K562 (cell line): ENCODE data around the gene PRKCB. TPM values are rescaled to one million over a fixed set of nuclear protein-coding genes. Genes with fewer than 3 reads are reported as not detected.

ENCODE experiments used
- ATAC-seq: fragments of 200-7000 bp; cut with Tn5 transposase; 3 replicates; pipeline ENCODE4 v1.9.1; 2020; ENCODE audit warnings: moderate library complexity
- BruUV-seq: library from RNA; stranded (reverse); fragments of 400-500 nt; replicated peaks from 2 replicates; lab custom pipeline; 2021; lab: Mats Ljungman, UMichigan
- CTCF ChIA-PET: fragments of 300-600 bp; formaldehyde crosslinking; extraction: SDS; loops from one replicate; lab custom pipeline; 2021; ENCODE audit warnings: low intra/inter-chr PET ratio; lab: Yijun Ruan, JAX
- POLR2A ChIA-PET: fragments of 300-600, 350-650 bp; sonication (Branson Sonifier 250); formaldehyde crosslinking; extraction: SDS; loops from one replicate; lab custom pipeline; 2021; ENCODE audit warnings: antibody characterized with exemption, inconsistent platforms; lab: Yijun Ruan, JAX
- DNase-seq, 4 experiments: peaks; one replicate each; pipeline versions ENCODE4 v3.0.0 to v3.0.0-alpha.2; 2011 to 2018; ENCODE audit warnings: low spot score in 3 of 4, mixed read lengths in 3 of 4; ENCODE audit errors: extremely low read depth in 1 of 4
- FAIRE-seq: peaks from 2 replicates; lab custom pipeline; 2011; peaks lifted over from hg19 to GRCh38; lab: Jason Lieb, UNC
- H2AFZ ChIP-seq: 2 replicates; pipeline ENCODE4 v1.6.0; 2011; ENCODE audit warnings: low read depth, low read length, control low read depth, inconsistent platforms
- H3K27ac ChIP-seq: fragments of 200-600 bp; 3 replicates; pipeline ENCODE4 v1.8.0; 2011; ENCODE audit warnings: low read depth, mild to moderate bottlenecking, control low read depth, inconsistent platforms, low read length, moderate library complexity, mixed read lengths; ENCODE audit errors: extremely low read depth
- H3K27me3 ChIP-seq, 2 experiments: fragments of 300-600 bp in 1 of 2; 2 replicates in 1 of 2; 3 replicates in 1 of 2; pipeline versions ENCODE4 v1.6.0 to v1.8.0; 2011; ENCODE audit warnings: inconsistent platforms in 2 of 2, low read length in 2 of 2, mild to moderate bottlenecking in 1 of 2, mixed read lengths in 1 of 2, moderate library complexity in 1 of 2; ENCODE audit not compliant: control insufficient read depth in 2 of 2, insufficient read depth in 2 of 2
- H3K36me3 ChIP-seq: fragments of 300-600 bp; 3 replicates; pipeline ENCODE4 v1.8.0; 2011; ENCODE audit warnings: mild to moderate bottlenecking, low read length, inconsistent platforms; ENCODE audit not compliant: control insufficient read depth, insufficient read depth
- H3K4me1 ChIP-seq, 2 experiments: fragments of 200-600 bp in 1 of 2; replicated peaks in 1 of 2; 2 replicates in 1 of 2; 3 replicates in 1 of 2; pipeline versions ENCODE4 v1.5.1 to v1.8.0; 2011; ENCODE audit warnings: inconsistent platforms in 2 of 2, low read length in 2 of 2, mild to moderate bottlenecking in 1 of 2, mixed read lengths in 1 of 2, moderate library complexity in 1 of 2; ENCODE audit not compliant: control insufficient read depth in 2 of 2, insufficient read depth in 2 of 2
- H3K4me2 ChIP-seq: 2 replicates; pipeline ENCODE4 v1.6.1; 2011; ENCODE audit warnings: low read length, control low read depth, inconsistent platforms, mixed read lengths; ENCODE audit not compliant: insufficient read depth
- H3K4me3 ChIP-seq: fragments of 200-600 bp; sonication (generic), shearing (Covaris generic); 2 replicates; pipeline ENCODE4 v1.5.1; 2016; ENCODE audit warnings: control low read depth, inconsistent platforms
- H3K79me2 ChIP-seq: fragments of 200-600 bp; 3 replicates; pipeline ENCODE4 v1.8.0; 2011; ENCODE audit warnings: low read length, inconsistent platforms; ENCODE audit not compliant: control insufficient read depth, insufficient read depth
- H3K9ac ChIP-seq, 2 experiments: 2 replicates each; pipeline versions ENCODE4 v1.6.0 to v1.6.1; 2011; ENCODE audit warnings: low read depth in 2 of 2, low read length in 2 of 2, control low read depth in 1 of 2, inconsistent platforms in 1 of 2, mild to moderate bottlenecking in 1 of 2, mixed read lengths in 1 of 2; ENCODE audit not compliant: insufficient read depth in 1 of 2
- H3K9me1 ChIP-seq: one replicate; pipeline ENCODE4 v1.6.0; 2011; ENCODE audit warnings: inconsistent platforms, mild to moderate bottlenecking, low read length, moderate library complexity; ENCODE audit not compliant: control insufficient read depth, insufficient read depth
- H3K9me3 ChIP-seq: replicated peaks from 2 replicates; pipeline ENCODE4 v1.5.1; 2011; ENCODE audit warnings: low read depth, low read length, inconsistent platforms; ENCODE audit not compliant: control insufficient read depth, insufficient read depth
- H4K20me1 ChIP-seq: replicated peaks from 2 replicates; pipeline ENCODE4 v1.6.1; 2011; ENCODE audit warnings: low read length, inconsistent platforms, mixed read lengths; ENCODE audit not compliant: control insufficient read depth, insufficient read depth
- CBFA2T3 ChIP-seq: fragments of 450-650 bp; IDR thresholded peaks from 2 replicates; pipeline ENCODE4 v1.6.1; 2017
- CCNT2 ChIP-seq: IDR thresholded peaks from 2 replicates; pipeline ENCODE4 v1.6.1; 2011; ENCODE audit warnings: borderline replicate concordance, low read depth, mild to moderate bottlenecking, moderate library complexity, mixed read lengths, low read length; ENCODE audit not compliant: insufficient read length; ENCODE audit errors: extremely low read depth
- GATA2 ChIP-seq: sonication (generic); formaldehyde crosslinking; IDR thresholded peaks from 2 replicates; pipeline ENCODE4 v1.4.0; 2020; ENCODE audit warnings: mild to moderate bottlenecking, missing genetic modification reagents
- GATAD2B ChIP-seq: fragments of 450-650 bp; IDR thresholded peaks from 2 replicates; pipeline ENCODE4 v1.6.1; 2017; ENCODE audit warnings: mild to moderate bottlenecking, borderline replicate concordance
- IFI16 ChIP-seq: fragments of 250-450 bp; sonication (Bioruptor Pico); IDR thresholded peaks from 2 replicates; pipeline ENCODE4 v2.1.2; 2022; ENCODE audit warnings: mild to moderate bottlenecking, inconsistent platforms
- KLF13 ChIP-seq: fragments of 450-650 bp; IDR thresholded peaks from 2 replicates; pipeline ENCODE4 v1.6.1; 2016; ENCODE audit warnings: missing genetic modification characterization, low read depth, mild to moderate bottlenecking, missing compliant biosample characterization, moderate library complexity, borderline replicate concordance
- LCOR ChIP-seq: sonication (generic); formaldehyde crosslinking; IDR thresholded peaks from 2 replicates; pipeline ENCODE4 v1.8.0; 2022; ENCODE audit warnings: mild to moderate bottlenecking, missing genetic modification reagents
- SMARCA4 ChIP-seq: fragments of 450-650 bp; IDR thresholded peaks from 2 replicates; pipeline ENCODE4 v1.6.1; 2016
- ZBTB1 ChIP-seq: sonication (generic); formaldehyde crosslinking; IDR thresholded peaks from 2 replicates; pipeline ENCODE4 v1.8.1; 2023; ENCODE audit warnings: missing genetic modification reagents, low read depth, mild to moderate bottlenecking, borderline replicate concordance
- ZNF507 ChIP-seq: conservative IDR thresholded peaks from 2 replicates; pipeline ENCODE4 v1.6.1; 2017; ENCODE audit warnings: missing genetic modification characterization, missing compliant biosample characterization
- ZNF780A ChIP-seq: fragments of 250-450 bp; sonication (Bioruptor Pico); IDR thresholded peaks from 2 replicates; pipeline ENCODE4 v1.5.0; 2021; ENCODE audit warnings: mild to moderate bottlenecking
- WGBS: fragments of 100-300 bp; shearing (Covaris generic); methylation state at CpG from one replicate; pipeline ENCODE4 v1.1.6; 2016; ENCODE audit warnings: low coverage, mixed read lengths; ENCODE audit not compliant: insufficient coverage; ENCODE audit errors: missing lambda C conversion rate; 5-methylcytosine and 5-hydroxymethylcytosine counted together
- in situ Hi-C: fragments of 300-500 bp; cut with MboI; formaldehyde crosslinking; loops from 4 replicates; pipeline ENCODE4 v1.15.0; 2018; ENCODE audit warnings: inconsistent platforms, mixed read lengths
- intact Hi-C: fragments of 100-400 bp; cut with micrococcal nuclease; formaldehyde crosslinking; loops from 2 replicates; pipeline ENCODE4 v1.14.2; 2022
- polyA plus RNA-seq, 8 experiments: library from polyadenylated mRNA; depleted of rRNA in 4 of 8; stranded (reverse) in 5 of 8; unstranded in 3 of 8; fragments of >200 nt; fragmentation: Nextera tagmentation in 2 of 8; fragmentation: Illumina TruSeq in 1 of 8; extraction: Ambion mirVana in 2 of 8; extraction: Trizol in 1 of 8; gene quantifications; 2 replicates each; pipeline versions ENCODE4 v1.2.1 to v1.2.3, GENCODE V29; 2011 to 2014; ENCODE audit warnings: inconsistent platforms in 1 of 8, missing spikeins in 1 of 8
- total RNA-seq, 7 experiments: library from RNA; depleted of rRNA in 6 of 7; stranded (reverse); fragments of >200 nt in 6 of 7; fragmentation: Illumina TruSeq in 2 of 7; extraction: Trizol in 2 of 7; gene quantifications; 2 replicates each; pipeline versions ENCODE4 v1.2.1 to v1.2.3, GENCODE V29; 2011 to 2021; ENCODE audit warnings: low replicate concordance in 1 of 7
- TF ChIP-seq, protein P1 (sequence below), 2 experiments: fragments of 450-650 bp in 1 of 2; sonication (generic) in 1 of 2; formaldehyde crosslinking; conservative IDR thresholded peaks; 2 replicates each; pipeline versions ENCODE4 v1.4.0 to v1.8.1; 2020 to 2022; ENCODE audit warnings: mild to moderate bottlenecking in 1 of 2, missing genetic modification reagents in 1 of 2
- TF ChIP-seq, protein P2 (sequence below): sonication (generic); formaldehyde crosslinking; IDR thresholded peaks from 2 replicates; pipeline ENCODE4 v1.8.1; 2023; ENCODE audit warnings: missing genetic modification reagents, mild to moderate bottlenecking, borderline replicate concordance

Gene PRKCB
- total and polyA plus RNA-seq, 9 of the 15 experiments (the other 6 are each of a cell fraction or from before 2014, with no cell fraction given), result 49.9 to 276 (median 148) TPM

DNA sequence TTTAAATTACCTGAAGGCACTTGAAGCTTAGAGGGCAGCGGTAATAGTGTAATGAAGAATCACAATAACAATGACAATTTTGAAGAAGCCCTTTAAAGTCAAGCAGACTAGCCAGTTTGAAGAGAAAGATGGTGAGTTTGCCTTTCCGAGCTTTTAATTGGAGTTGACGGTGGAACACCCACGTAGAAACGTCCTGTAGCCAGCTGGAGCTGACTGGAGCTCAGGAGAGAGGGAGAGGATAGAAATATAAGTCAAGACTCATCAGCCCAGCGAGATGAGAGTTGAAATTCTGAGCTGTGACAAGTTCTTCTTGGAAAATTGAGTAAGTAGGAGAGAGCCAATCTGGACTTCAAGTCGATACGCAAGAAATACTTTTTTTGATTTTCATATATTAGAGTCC lies 328.6 kb downstream of the PRKCB start:
- Histone ChIP-seq H3K4me1 (no peaks in the 10 kb centered on the region), H3K36me3 (peaks cover 73% of the 10 kb centered on the region), H3K9ac (no peak overlapping the region), H4K20me1 (no peaks in the 10 kb centered on the region; the same call in 1 of the 2 replicates), H3K9me1 (no peaks in the 10 kb centered on the region), H3K9me3 (no peaks in the 10 kb centered on the region), H2AFZ (no peak overlapping the region), H3K4me3 (no peak overlapping the region), H3K79me2 (no peaks in the 10 kb centered on the region), H3K27ac (no peak overlapping the region), H3K27me3 (no peaks in the 10 kb centered on the region), H3K4me2 (no peak overlapping the region)
- 95% methylated on average over 8 of the region's 8 CpGs for WGBS
- intact Hi-C loops (no loop called here), in situ Hi-C loops (no loop called here)
- POLR2A ChIA-PET, result interaction anchor here (0.5 to 0.8 kb wide), 5 partner anchors 9 to 1166 kb away, joined by 3 to 4 read pairs (median 3); no protein-coding TSS in a partner anchor
- TF ChIP-seq GATA2 (no peak), IFI16 (CRISPR knock-in tag) (no peak), ZNF780A (no peak), CCNT2 (no peak), SMARCA4 (no peak), KLF13 (tag) (no peak), ZBTB1 (CRISPR knock-in tag) (no peak), LCOR (CRISPR knock-in tag) (no peak), ZNF507 (tag) (no peak), GATAD2B (no peak), CBFA2T3 (no peak)
- TF ChIP-seq, protein P1, sequence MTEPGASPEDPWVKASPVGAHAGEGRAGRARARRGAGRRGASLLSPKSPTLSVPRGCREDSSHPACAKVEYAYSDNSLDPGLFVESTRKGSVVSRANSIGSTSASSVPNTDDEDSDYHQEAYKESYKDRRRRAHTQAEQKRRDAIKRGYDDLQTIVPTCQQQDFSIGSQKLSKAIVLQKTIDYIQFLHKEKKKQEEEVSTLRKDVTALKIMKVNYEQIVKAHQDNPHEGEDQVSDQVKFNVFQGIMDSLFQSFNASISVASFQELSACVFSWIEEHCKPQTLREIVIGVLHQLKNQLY (CRISPR knock-in tag; conservative IDR thresholded peaks at IDR 0.05), result no peak
- TF ChIP-seq, protein P2, sequence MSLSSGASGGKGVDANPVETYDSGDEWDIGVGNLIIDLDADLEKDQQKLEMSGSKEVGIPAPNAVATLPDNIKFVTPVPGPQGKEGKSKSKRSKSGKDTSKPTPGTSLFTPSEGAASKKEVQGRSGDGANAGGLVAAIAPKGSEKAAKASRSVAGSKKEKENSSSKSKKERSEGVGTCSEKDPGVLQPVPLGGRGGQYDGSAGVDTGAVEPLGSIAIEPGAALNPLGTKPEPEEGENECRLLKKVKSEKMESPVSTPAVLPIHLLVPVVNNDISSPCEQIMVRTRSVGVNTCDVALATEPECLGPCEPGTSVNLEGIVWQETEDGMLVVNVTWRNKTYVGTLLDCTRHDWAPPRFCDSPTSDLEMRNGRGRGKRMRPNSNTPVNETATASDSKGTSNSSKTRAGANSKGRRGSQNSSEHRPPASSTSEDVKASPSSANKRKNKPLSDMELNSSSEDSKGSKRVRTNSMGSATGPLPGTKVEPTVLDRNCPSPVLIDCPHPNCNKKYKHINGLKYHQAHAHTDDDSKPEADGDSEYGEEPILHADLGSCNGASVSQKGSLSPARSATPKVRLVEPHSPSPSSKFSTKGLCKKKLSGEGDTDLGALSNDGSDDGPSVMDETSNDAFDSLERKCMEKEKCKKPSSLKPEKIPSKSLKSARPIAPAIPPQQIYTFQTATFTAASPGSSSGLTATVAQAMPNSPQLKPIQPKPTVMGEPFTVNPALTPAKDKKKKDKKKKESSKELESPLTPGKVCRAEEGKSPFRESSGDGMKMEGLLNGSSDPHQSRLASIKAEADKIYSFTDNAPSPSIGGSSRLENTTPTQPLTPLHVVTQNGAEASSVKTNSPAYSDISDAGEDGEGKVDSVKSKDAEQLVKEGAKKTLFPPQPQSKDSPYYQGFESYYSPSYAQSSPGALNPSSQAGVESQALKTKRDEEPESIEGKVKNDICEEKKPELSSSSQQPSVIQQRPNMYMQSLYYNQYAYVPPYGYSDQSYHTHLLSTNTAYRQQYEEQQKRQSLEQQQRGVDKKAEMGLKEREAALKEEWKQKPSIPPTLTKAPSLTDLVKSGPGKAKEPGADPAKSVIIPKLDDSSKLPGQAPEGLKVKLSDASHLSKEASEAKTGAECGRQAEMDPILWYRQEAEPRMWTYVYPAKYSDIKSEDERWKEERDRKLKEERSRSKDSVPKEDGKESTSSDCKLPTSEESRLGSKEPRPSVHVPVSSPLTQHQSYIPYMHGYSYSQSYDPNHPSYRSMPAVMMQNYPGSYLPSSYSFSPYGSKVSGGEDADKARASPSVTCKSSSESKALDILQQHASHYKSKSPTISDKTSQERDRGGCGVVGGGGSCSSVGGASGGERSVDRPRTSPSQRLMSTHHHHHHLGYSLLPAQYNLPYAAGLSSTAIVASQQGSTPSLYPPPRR (CRISPR knock-in tag), result no peak
- FAIRE-seq (no peak), ATAC-seq (no peak), DNase-seq (no peak)
- BruUV-seq, result no TSS peak
- CTCF ChIA-PET, result no interaction called here
